SK-N-SH (cell line): ENCODE data around the gene IL9R. TPM values are rescaled to one million over a fixed set of nuclear protein-coding genes. Genes with fewer than 3 reads are reported as not detected.

ENCODE experiments used
- CTCF ChIA-PET: fragments of 300-600, 350-600 bp; formaldehyde crosslinking; extraction: SDS; loops from one replicate; lab custom pipeline; 2021; lab: Yijun Ruan, JAX
- POLR2A ChIA-PET: fragments of 350-600 bp; sonication (Branson Sonifier 250); formaldehyde crosslinking; extraction: SDS; loops from one replicate; lab custom pipeline; 2020; ENCODE audit warnings: antibody characterized with exemption, inconsistent platforms; lab: Yijun Ruan, JAX
- DNase-seq: peaks from one replicate; pipeline ENCODE4 v3.0.0; 2012
- H2AFZ ChIP-seq: fragments of 200-600 bp; sonication (generic); 2 replicates; pipeline ENCODE4 v1.8.1; 2016; ENCODE audit warnings: antibody characterized with exemption, mild to moderate bottlenecking, low read depth
- H3F3A ChIP-seq: fragments of 200-600 bp; sonication (generic); replicated peaks from 2 replicates; pipeline ENCODE3; 2016; ENCODE audit warnings: antibody characterized with exemption, mild to moderate bottlenecking; ENCODE audit not compliant: insufficient read depth
- H3K27ac ChIP-seq, 2 experiments: fragments of 200-500 bp in 1 of 2; fragments of 200-600 bp in 1 of 2; sonication (Bioruptor generic) in 1 of 2; sonication (generic), shearing (Covaris generic) in 1 of 2; 2 replicates each; pipeline versions ENCODE4 v1.5.1 to v1.6.1; 2014 to 2016; ENCODE audit warnings: low read depth in 2 of 2, inconsistent platforms in 1 of 2, low read length in 1 of 2, mild to moderate bottlenecking in 1 of 2, mixed read lengths in 1 of 2
- H3K27me3 ChIP-seq: fragments of 200-600 bp; sonication (generic), shearing (Covaris generic); 2 replicates; pipeline ENCODE4 v1.6.1; 2016; ENCODE audit warnings: mixed run types; ENCODE audit not compliant: insufficient read depth
- H3K36me3 ChIP-seq, 2 experiments: fragments of 200-500 bp in 1 of 2; fragments of 200-600 bp in 1 of 2; sonication (Bioruptor generic) in 1 of 2; sonication (generic) in 1 of 2; replicated peaks in 1 of 2; 2 replicates each; pipeline versions ENCODE3 to v1.5.1; 2014 to 2016; ENCODE audit warnings: low read length in 1 of 2, mild to moderate bottlenecking in 1 of 2; ENCODE audit not compliant: insufficient read depth in 2 of 2, control insufficient read depth in 1 of 2
- H3K4me1 ChIP-seq, 2 experiments: fragments of 200-500 bp in 1 of 2; fragments of 200-600 bp in 1 of 2; sonication (Bioruptor generic) in 1 of 2; sonication (generic), shearing (Covaris generic) in 1 of 2; 2 replicates each; pipeline versions ENCODE4 v1.5.1 to v1.6.1; 2014 to 2016; ENCODE audit warnings: low read depth in 1 of 2, low read length in 1 of 2, mixed run types in 1 of 2; ENCODE audit not compliant: insufficient read depth in 2 of 2, control insufficient read depth in 1 of 2
- H3K4me2 ChIP-seq: fragments of 200-600 bp; sonication (generic), shearing (Covaris generic); 2 replicates; pipeline ENCODE4 v1.6.1; 2017; ENCODE audit warnings: mixed run types
- H3K4me3 ChIP-seq, 2 experiments: fragments of 200-500 bp in 1 of 2; fragments of 200-600 bp in 1 of 2; sonication (Bioruptor generic) in 1 of 2; sonication (generic), shearing (Covaris generic) in 1 of 2; 2 replicates each; pipeline versions ENCODE4 v1.5.1 to v1.8.1; 2014 to 2016; ENCODE audit warnings: low read depth in 2 of 2, inconsistent platforms in 1 of 2, low read length in 1 of 2, mild to moderate bottlenecking in 1 of 2, mixed read lengths in 1 of 2, moderate library complexity in 1 of 2
- H3K79me2 ChIP-seq: fragments of 200-600 bp; sonication (generic); 2 replicates; pipeline ENCODE4 v1.8.1; 2017; ENCODE audit warnings: mild to moderate bottlenecking; ENCODE audit not compliant: insufficient read depth
- H3K9ac ChIP-seq: fragments of 200-600 bp; sonication (generic); 2 replicates; pipeline ENCODE4 v1.6.1; 2017; ENCODE audit warnings: mixed run types
- H3K9me2 ChIP-seq: fragments of 200-600 bp; sonication (generic); 2 replicates; pipeline ENCODE4 v1.6.1; 2017; ENCODE audit warnings: mixed run types
- H3K9me3 ChIP-seq: fragments of 200-600 bp; sonication (generic); 2 replicates; pipeline ENCODE4 v1.6.1; 2017; ENCODE audit warnings: mixed run types, mild to moderate bottlenecking, moderate library complexity
- H4K20me1 ChIP-seq: fragments of 200-600 bp; sonication (generic); 2 replicates; pipeline ENCODE4 v1.6.1; 2017; ENCODE audit warnings: mild to moderate bottlenecking, mixed run types; ENCODE audit not compliant: insufficient read depth
- CHD2 ChIP-seq: fragments of 150-350 bp; IDR thresholded peaks from 2 replicates; pipeline ENCODE4 v1.6.1; 2018; ENCODE audit warnings: low read length; ENCODE audit not compliant: partially characterized antibody
- ELF1 ChIP-seq: IDR thresholded peaks from 2 replicates; pipeline ENCODE4 v1.4.0; 2012
- EP300 ChIP-seq, 2 experiments: IDR thresholded peaks; 2 replicates each; pipeline versions ENCODE4 v1.4.0 to v1.6.1; 2012; ENCODE audit warnings: borderline replicate concordance in 1 of 2, low read depth in 1 of 2, low read length in 1 of 2
- EZH2phosphoT487 ChIP-seq: fragments of 200-600 bp; sonication (generic); IDR thresholded peaks from 2 replicates; pipeline ENCODE4 v1.6.1; 2017; ENCODE audit warnings: low read depth, mixed run types, mild to moderate bottlenecking, antibody characterized with exemption, moderate library complexity, borderline replicate concordance
- FOSL2 ChIP-seq: IDR thresholded peaks from 2 replicates; pipeline ENCODE4 v1.4.0; 2012; ENCODE audit warnings: low read depth, mild to moderate bottlenecking, moderate library complexity, borderline replicate concordance
- IRF3 ChIP-seq: fragments of 150-350 bp; IDR thresholded peaks from 2 replicates; pipeline ENCODE4 v1.6.1; 2016; ENCODE audit warnings: mild to moderate bottlenecking, low read depth, low read length
- JUND ChIP-seq: IDR thresholded peaks from 2 replicates; pipeline ENCODE4 v1.4.0; 2012
- MAX ChIP-seq: IDR thresholded peaks from 2 replicates; pipeline ENCODE4 v1.4.0; 2012; ENCODE audit warnings: low read depth
- NFIC ChIP-seq: IDR thresholded peaks from 2 replicates; pipeline ENCODE4 v1.4.0; 2012; ENCODE audit warnings: borderline replicate concordance
- NRF1 ChIP-seq: IDR thresholded peaks from 2 replicates; pipeline ENCODE4 v1.6.1; 2012; ENCODE audit warnings: low read depth, mild to moderate bottlenecking, low read length
- PBX3 ChIP-seq: IDR thresholded peaks from 2 replicates; pipeline ENCODE4; 2012
- POLR2AphosphoS5 ChIP-seq: IDR thresholded peaks from 2 replicates; pipeline ENCODE4 v1.6.1; 2012; ENCODE audit warnings: low read depth, low read length
- RAD21 ChIP-seq: IDR thresholded peaks from 2 replicates; pipeline ENCODE4 v1.6.1; 2012; ENCODE audit warnings: mild to moderate bottlenecking, low read length
- RCOR1 ChIP-seq: fragments of 150-350 bp; IDR thresholded peaks from 2 replicates; pipeline ENCODE4 v1.6.1; 2017; ENCODE audit warnings: antibody characterized with exemption, low read length
- RFX5 ChIP-seq: IDR thresholded peaks from 2 replicates; pipeline ENCODE4 v1.6.1; 2012; ENCODE audit warnings: mild to moderate bottlenecking, improper control_type of control experiment, low read length
- RXRA ChIP-seq: IDR thresholded peaks from 2 replicates; pipeline ENCODE4 v1.4.0; 2012; ENCODE audit warnings: low read depth, mild to moderate bottlenecking, borderline replicate concordance
- SIN3A ChIP-seq: IDR thresholded peaks from 2 replicates; pipeline ENCODE4 v1.6.1; 2012; ENCODE audit warnings: low read depth, mild to moderate bottlenecking, low read length, moderate library complexity, borderline replicate concordance
- SMC3 ChIP-seq: IDR thresholded peaks from 2 replicates; pipeline ENCODE4 v1.6.1; 2012; ENCODE audit warnings: low read depth, low read length, improper control_type of control experiment
- TCF12 ChIP-seq: IDR thresholded peaks from 2 replicates; pipeline ENCODE4 v1.4.0; 2012
- USF1 ChIP-seq: IDR thresholded peaks from 2 replicates; pipeline ENCODE4 v1.4.0; 2012; ENCODE audit warnings: low read depth, borderline replicate concordance
- WGBS: methylation state at CpG from one replicate; pipeline ENCODE4 v1.1.6; 2017; ENCODE audit warnings: low lambda C conversion rate; 5-methylcytosine and 5-hydroxymethylcytosine counted together
- polyA plus RNA-seq, 3 experiments: library from polyadenylated mRNA; depleted of rRNA; stranded (reverse); fragments of >200 nt; gene quantifications; 2 replicates each; pipeline ENCODE4 v1.2.3, GENCODE V29; 2012

The IL9R gene
- polyA plus RNA-seq, 1 of the 3 experiments (the other 2 are of a cell fraction): 0.03 TPM

- TF ChIP-seq CHD2 (no peak), EZH2phosphoT487 (no peak), NFIC (no peak)
These were observed 29.7 kb upstream of the IL9R start (continued) for GRCh38 chrX:155967653-155968325.

- Histone ChIP-seq H3K36me3 (no peaks in the 10 kb centered on the region), H3K27ac (no peak overlapping the region), H3K4me1 (no peaks in the 10 kb centered on the region), H3K4me2 (no peak overlapping the region), H3K9me2 (no peaks in the 10 kb centered on the region), H4K20me1 (no peaks in the 10 kb centered on the region), H3F3A (no peaks in the 10 kb centered on the region), H3K79me2 (no peaks in the 10 kb centered on the region), H3K9me3 (no peaks in the 10 kb centered on the region), H3K9ac (no peak overlapping the region), H2AFZ (no peak overlapping the region), H3K27me3 (peaks cover under 1% of the 10 kb centered on the region; the same call in 1 of the 2 replicates), H3K4me3 (no peak overlapping the region)
- no peak for TF ChIP-seq JUND
- TF ChIP-seq NFIC: no peak
- TF ChIP-seq IRF3: no peak
- TF ChIP-seq PBX3: no peak
- no peak for TF ChIP-seq EP300 (IDR thresholded peaks at IDR 0.05; ENCODE audit: borderline replicate concordance in 1 of 2, low read depth in 1 of 2, low read length in 1 of 2)
- no peak for TF ChIP-seq RAD21
- no peak for TF ChIP-seq EZH2phosphoT487
- TF ChIP-seq SIN3A: no peak
- ChIA-PET POLR2A (no interaction called here), CTCF (no interaction called here)
- no peak for DNase-seq
- 0% methylated on average over 1 of the region's 1 CpG for WGBS
These were observed 29.2 kb upstream of the IL9R start for GRCh38 chrX:155968326-155968661.

GRCh38 chrX:155968791-155969190, 28.7 kb upstream of the IL9R start:
- Histone ChIP-seq H3K9me3 (no peaks in the 10 kb centered on the region), H3K27ac (no peak overlapping the region), H3K36me3 (no peaks in the 10 kb centered on the region), H3K4me1 (no peaks in the 10 kb centered on the region), H3K4me2 (no peak overlapping the region), H3K79me2 (no peaks in the 10 kb centered on the region), H3K4me3 (no peak overlapping the region), H2AFZ (no peak overlapping the region), H3K9me2 (no peaks in the 10 kb centered on the region), H3K27me3 (peaks cover 6% of the 10 kb centered on the region; the same call in 1 of the 2 replicates), H3K9ac (no peak overlapping the region), H3F3A (no peaks in the 10 kb centered on the region), H4K20me1 (no peaks in the 10 kb centered on the region)
- WGBS: 5% methylated on average over 5 of the region's 5 CpGs
- ChIA-PET POLR2A (no interaction called here), CTCF (no interaction called here)
- no peak for DNase-seq
- TF ChIP-seq EZH2phosphoT487 (no peak), CHD2 (no peak), IRF3 (no peak), MAX (no peak), RXRA (no peak), JUND (no peak), POLR2AphosphoS5 (no peak), EP300 (IDR thresholded peaks at IDR 0.05; ENCODE audit: borderline replicate concordance in 1 of 2, low read depth in 1 of 2, low read length in 1 of 2) (no peak), USF1 (no peak), RCOR1 (no peak), TCF12 (no peak), RFX5 (no peak), FOSL2 (no peak), SMC3 (no peak), ELF1 (no peak), NFIC (no peak), NRF1 (no peak)
- TF ChIP-seq, all 33 proteins: peak for 0
